IPS-15b (cell line): Measurements from ENCODE around the gene ARL8A.
"Not testable (repeated sequence)": the region's sequence is repeated elsewhere in the genome, so short reads cannot be mapped to it uniquely, and the experiment has no call there.

Experiments
- H3K27me3 ChIP-seq: one replicate; pipeline ENCODE4 v1.6.1; 2013; ENCODE audit warnings: low read length; ENCODE audit not compliant: control insufficient read depth, insufficient read depth
- H3K36me3 ChIP-seq: one replicate; pipeline ENCODE4 v1.6.1; 2013; ENCODE audit warnings: low read length; ENCODE audit not compliant: control insufficient read depth, insufficient read depth
- H3K4me1 ChIP-seq: one replicate; pipeline ENCODE4 v1.6.1; 2013; ENCODE audit warnings: mild to moderate bottlenecking, low read length; ENCODE audit not compliant: control insufficient read depth, insufficient read depth
- H3K4me3 ChIP-seq: one replicate; pipeline ENCODE4 v1.5.1; 2013; ENCODE audit warnings: low read depth, low read length
- H3K9ac ChIP-seq: one replicate; pipeline ENCODE4 v1.6.1; 2013; ENCODE audit warnings: low read depth, mild to moderate bottlenecking, low read length
- H3K9me3 ChIP-seq: one replicate; pipeline ENCODE4 v1.6.1; 2013; ENCODE audit warnings: mild to moderate bottlenecking, low read length; ENCODE audit not compliant: control insufficient read depth, insufficient read depth

ARL8A gene

GRCh38 chr1:202184750-202185460 is 40.4 kb upstream of the ARL8A start:
- Histone ChIP-seq H3K4me1 (peaks cover 6% of the 10 kb centered on the region), H3K36me3 (no peaks in the 10 kb centered on the region), H3K9me3 (no peaks in the 10 kb centered on the region), H3K27me3 (no peaks in the 10 kb centered on the region), H3K4me3 (peak overlapping the region; percentile 28), H3K9ac (no peak overlapping the region)

GRCh38 chr1:202182040-202182877 is 37.7 kb upstream of the ARL8A start:
- H3K27me3 ChIP-seq: no peaks in the 10 kb centered on the region
- H3K9me3 ChIP-seq: no peaks in the 10 kb centered on the region
- no peaks in the 10 kb centered on the region for H3K36me3 ChIP-seq
- H3K4me3 ChIP-seq: no peak overlapping the region
- no peak overlapping the region for H3K9ac ChIP-seq
- peaks cover 6% of the 10 kb centered on the region for H3K4me1 ChIP-seq

GRCh38 chr1:202181586-202181985 is 37.0 kb upstream of the ARL8A start:
- no peak overlapping the region for H3K4me3 ChIP-seq
- H3K4me1 ChIP-seq: peaks cover 6% of the 10 kb centered on the region
- H3K27me3 ChIP-seq: no peaks in the 10 kb centered on the region
- no peaks in the 10 kb centered on the region for H3K36me3 ChIP-seq
- no peak overlapping the region for H3K9ac ChIP-seq
- no peaks in the 10 kb centered on the region for H3K9me3 ChIP-seq

GRCh38 chr1:202180751-202181139 is 36.2 kb upstream of the ARL8A start:
- H3K9ac ChIP-seq, H3K4me3 ChIP-seq: not testable (repeated sequence)

GRCh38 chr1:202179828-202180750 is 35.6 kb upstream of the ARL8A start:
- H3K4me3 ChIP-seq: no peak overlapping the region
- no peak overlapping the region for H3K9ac ChIP-seq

More at GRCh38 chr1:202180751-202181139, 36.2 kb upstream of the ARL8A start:
- not testable (repeated sequence) for H3K4me1 ChIP-seq, H3K27me3 ChIP-seq, H3K36me3 ChIP-seq, H3K9me3 ChIP-seq

GRCh38 chr1:202176949-202177927 is 32.7 kb upstream of the ARL8A start:
- H3K36me3 ChIP-seq: no peaks in the 10 kb centered on the region
- H3K9me3 ChIP-seq: no peaks in the 10 kb centered on the region
- no peak overlapping the region for H3K4me3 ChIP-seq
- H3K27me3 ChIP-seq: no peaks in the 10 kb centered on the region
- H3K4me1 ChIP-seq: no peaks in the 10 kb centered on the region
- no peak overlapping the region for H3K9ac ChIP-seq

More at GRCh38 chr1:202179828-202180750, 35.6 kb upstream of the ARL8A start:
- no peaks in the 10 kb centered on the region for H3K9me3 ChIP-seq
- H3K4me1 ChIP-seq: peaks cover 5% of the 10 kb centered on the region
- H3K27me3 ChIP-seq: no peaks in the 10 kb centered on the region
- H3K36me3 ChIP-seq: no peaks in the 10 kb centered on the region

GRCh38 chr1:202173993-202174392 is 29.5 kb upstream of the ARL8A start:
- Histone ChIP-seq H3K27me3 (no peaks in the 10 kb centered on the region), H3K36me3 (no peaks in the 10 kb centered on the region), H3K9ac (no peak overlapping the region), H3K9me3 (no peaks in the 10 kb centered on the region), H3K4me3 (no peak overlapping the region), H3K4me1 (no peaks in the 10 kb centered on the region)

GRCh38 chr1:202172015-202172355 is 27.4 kb upstream of the ARL8A start:
- no peaks in the 10 kb centered on the region for H3K9me3 ChIP-seq
- no peaks in the 10 kb centered on the region for H3K27me3 ChIP-seq
- no peaks in the 10 kb centered on the region for H3K36me3 ChIP-seq
- H3K4me1 ChIP-seq: no peaks in the 10 kb centered on the region
- no peak overlapping the region for H3K4me3 ChIP-seq
- no peak overlapping the region for H3K9ac ChIP-seq

- Histone ChIP-seq H3K4me1 (no peaks in the 10 kb centered on the region), H3K36me3 (no peaks in the 10 kb centered on the region), H3K4me3 (no peak overlapping the region), H3K9ac (no peak overlapping the region), H3K27me3 (no peaks in the 10 kb centered on the region), H3K9me3 (no peaks in the 10 kb centered on the region)
Measured at GRCh38 chr1:202171292-202172014, 26.9 kb upstream of the ARL8A start.

GRCh38 chr1:202170726-202171125 is 26.2 kb upstream of the ARL8A start:
- Histone ChIP-seq H3K36me3 (no peaks in the 10 kb centered on the region), H3K4me3 (no peak overlapping the region), H3K9ac (no peak overlapping the region), H3K9me3 (no peaks in the 10 kb centered on the region), H3K27me3 (no peaks in the 10 kb centered on the region), H3K4me1 (peaks cover 6% of the 10 kb centered on the region)
